Spinal cord (tissue), 10 donors: Measurements from ENCODE around the gene DNASE2B. TPM values are rescaled to one million over a fixed set of nuclear protein-coding genes. Genes with fewer than 3 reads are reported as not detected.

Source experiments
- DNase-seq, 6 donors: peaks; one replicate each; pipeline versions ENCODE4 v3.0.0 to v3.0.0-alpha.2; 2013 to 2015; ENCODE audit warnings: low spot score in 6 of 6, low read depth in 4 of 6
- H3K27ac ChIP-seq: one replicate; pipeline ENCODE4 v1.5.1; 2013; ENCODE audit warnings: low read depth, low read length, control low read depth
- H3K27me3 ChIP-seq: one replicate; pipeline ENCODE4 v1.6.1; 2013; ENCODE audit warnings: low read length; ENCODE audit not compliant: control insufficient read depth, insufficient read depth
- H3K36me3 ChIP-seq: one replicate; pipeline ENCODE4 v1.6.1; 2013; ENCODE audit warnings: low read length; ENCODE audit not compliant: control insufficient read depth, insufficient read depth
- H3K4me1 ChIP-seq: one replicate; pipeline ENCODE4 v1.6.1; 2013; ENCODE audit warnings: low read length; ENCODE audit not compliant: control insufficient read depth, insufficient read depth
- H3K4me3 ChIP-seq: one replicate; pipeline ENCODE4 v1.5.1; 2013; ENCODE audit warnings: low read depth, low read length, control low read depth
- H3K9me3 ChIP-seq: one replicate; pipeline ENCODE4 v1.6.1; 2013; ENCODE audit warnings: low read length; ENCODE audit not compliant: control insufficient read depth, insufficient read depth
- WGBS: methylation state at CpG from one replicate; pipeline ENCODE4 v1.1.5; 2013; ENCODE audit warnings: missing lambda C conversion rate; ENCODE audit not compliant: insufficient coverage; 5-methylcytosine and 5-hydroxymethylcytosine counted together
- polyA plus RNA-seq, 2 donors: library from polyadenylated mRNA; unstranded; fragments of 120-200 nt; gene quantifications; one replicate each; pipeline ENCODE4 v1.2.1, GENCODE V29; 2013; ENCODE audit not compliant: insufficient read length in 2 of 2
- total RNA-seq, 2 donors: library from RNA; depleted of rRNA in 1 of 2; stranded (reverse); fragments of 120-200 nt in 1 of 2; fragments of >200 nt in 1 of 2; gene quantifications; one replicate each; pipeline versions ENCODE4 v1.2.3 to v1.2.4, GENCODE V29; 2013 to 2014
- donor health status: healthy.

DNASE2B gene
- total and polyA plus RNA-seq, 4 donors = 0.17 to 0.68 (median 0.22) TPM; not detected in 1

- Histone ChIP-seq H3K4me3 (no peak overlapping the region), H3K27me3 (no peaks in the 10 kb centered on the region), H3K9me3 (no peaks in the 10 kb centered on the region), H3K27ac (no peak overlapping the region), H3K36me3 (no peaks in the 10 kb centered on the region), H3K4me1 (no peaks in the 10 kb centered on the region)
- DNase-seq = peak in 1 of 6 donors; percentile 44
- WGBS = 40% methylated on average over 1 of the region's 1 CpG
Observed at GRCh38 chr1:84385347-84385746, 12.9 kb upstream of the DNASE2B start.

DNA sequence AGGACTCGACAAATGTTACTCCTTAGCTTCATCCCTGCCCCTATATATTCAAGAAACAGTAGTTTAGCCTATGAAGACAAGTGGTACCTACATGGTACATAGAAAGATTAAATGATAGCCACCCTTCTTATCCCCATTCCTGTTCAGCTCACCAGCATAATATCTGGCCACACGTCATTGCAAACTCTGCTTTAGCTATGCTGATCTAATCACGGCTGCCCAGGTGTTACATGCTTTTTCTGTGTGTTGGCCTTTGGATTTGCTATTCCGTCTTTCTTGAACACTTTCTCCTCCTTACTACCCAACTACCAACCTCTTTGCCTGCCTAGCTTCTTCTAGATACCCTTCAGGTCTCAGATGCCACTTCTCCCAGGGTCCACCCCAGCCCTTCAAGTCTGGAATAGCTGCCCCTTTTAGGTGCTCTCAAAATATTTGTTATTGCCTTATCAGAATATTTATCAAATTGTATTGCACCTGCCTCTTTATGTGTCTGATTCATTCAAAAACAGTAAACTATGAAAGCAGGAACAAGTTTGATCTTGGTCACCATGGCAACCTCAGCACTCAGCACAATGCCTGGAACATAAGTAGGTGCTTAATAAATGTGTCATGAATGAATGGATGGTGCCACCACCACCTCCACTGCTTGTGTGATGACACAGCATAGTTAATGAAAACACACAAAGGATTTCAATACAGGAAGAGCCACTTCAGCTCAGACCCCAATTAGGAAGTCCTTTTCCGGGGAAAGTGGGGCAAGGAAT is 11.4 kb upstream of the DNASE2B start:
- Histone ChIP-seq H3K36me3 (no peaks in the 10 kb centered on the region), H3K27me3 (no peaks in the 10 kb centered on the region), H3K9me3 (no peaks in the 10 kb centered on the region), H3K4me3 (no peak overlapping the region), H3K4me1 (no peaks in the 10 kb centered on the region), H3K27ac (no peak overlapping the region)
- DNase-seq = no peak
- 88% methylated on average over 2 of the region's 5 CpGs for WGBS

DNA sequence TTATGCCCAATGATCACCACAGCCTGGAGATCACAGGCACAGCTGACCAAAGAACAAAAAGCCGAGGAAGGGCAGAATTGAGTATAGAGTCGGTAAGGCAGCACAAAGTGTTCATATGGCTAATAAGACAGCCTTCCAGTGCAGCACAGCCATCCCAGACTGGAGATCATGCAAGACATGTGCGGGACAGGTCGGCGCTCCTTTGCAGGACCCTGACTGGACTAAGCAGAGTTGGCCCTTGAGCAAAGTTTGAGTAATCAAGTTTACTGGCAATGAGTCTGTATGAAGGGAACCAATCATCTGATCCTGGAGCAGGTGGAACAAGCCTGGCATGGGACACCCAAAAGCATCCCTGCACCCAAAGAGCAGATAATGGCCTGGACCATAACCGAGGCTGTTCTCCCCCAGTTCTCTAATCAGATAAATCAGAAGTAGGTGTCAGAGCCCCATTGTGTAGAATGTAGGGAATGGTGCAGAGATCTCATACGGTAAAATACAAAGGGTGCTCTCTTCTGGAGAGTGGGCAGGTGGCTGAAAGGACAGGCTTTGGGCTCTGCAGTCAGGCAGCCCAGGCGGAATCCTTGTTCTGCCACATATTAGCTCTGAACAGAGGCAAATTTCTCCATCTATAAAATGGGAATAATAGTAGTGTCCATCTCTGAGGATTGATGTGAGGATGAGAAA is 10.7 kb upstream of the DNASE2B start:
- Histone ChIP-seq H3K4me3 (no peak overlapping the region), H3K36me3 (no peaks in the 10 kb centered on the region), H3K27ac (no peak overlapping the region), H3K27me3 (no peaks in the 10 kb centered on the region), H3K9me3 (no peaks in the 10 kb centered on the region), H3K4me1 (no peaks in the 10 kb centered on the region)
- 77% methylated on average over 5 of the region's 8 CpGs for WGBS
- DNase-seq = no peak

DNA sequence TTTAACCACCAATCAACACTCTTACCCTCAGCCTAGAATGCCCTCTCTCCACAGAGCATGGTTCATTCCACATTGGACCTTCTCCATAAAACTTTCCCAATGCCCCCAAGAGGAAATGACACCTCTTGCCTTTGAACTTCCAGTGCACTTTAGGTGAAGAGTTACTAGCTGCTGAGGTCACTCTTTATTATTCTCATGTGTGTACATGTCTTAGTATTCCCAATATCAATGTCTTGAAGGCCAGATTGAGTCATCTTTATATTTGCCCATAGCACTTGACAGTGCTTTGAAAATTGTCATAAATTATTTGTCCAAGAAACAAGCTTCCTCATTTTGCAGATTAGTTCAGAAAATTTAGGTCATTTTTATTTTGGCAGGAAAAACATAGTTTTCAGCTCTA is 8.1 kb upstream of the DNASE2B start:
- no peaks in the 10 kb centered on the region for H3K27me3 ChIP-seq
- no peak overlapping the region for H3K27ac ChIP-seq
- H3K4me1 ChIP-seq = no peaks in the 10 kb centered on the region
- H3K9me3 ChIP-seq = no peaks in the 10 kb centered on the region
- no peak for DNase-seq
- no peaks in the 10 kb centered on the region for H3K36me3 ChIP-seq
- H3K4me3 ChIP-seq = no peak overlapping the region

DNA sequence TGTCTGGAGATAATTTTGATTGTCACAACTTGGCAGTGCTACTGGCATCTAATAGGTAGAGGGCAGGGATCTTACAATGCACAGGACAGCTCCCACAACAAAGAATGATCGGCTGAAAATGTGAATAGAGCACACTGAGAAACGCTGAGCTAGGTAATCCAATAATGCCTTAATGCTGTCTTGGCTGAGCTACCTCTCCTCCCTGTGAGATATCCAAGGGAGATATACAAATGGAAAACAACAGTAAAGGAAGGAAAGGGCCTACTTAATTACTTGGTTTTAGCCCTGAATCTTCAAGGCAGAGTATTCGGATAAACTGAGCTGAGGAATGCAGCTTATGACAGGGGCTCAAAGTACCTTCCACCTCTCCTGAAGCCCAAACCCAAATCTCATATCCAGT is 2.9 kb downstream of the DNASE2B start:
- no peak overlapping the region for H3K27ac ChIP-seq
- no peak overlapping the region for H3K4me3 ChIP-seq
- WGBS = 60% methylated on average over 1 of the region's 3 CpGs
- no peaks in the 10 kb centered on the region for H3K27me3 ChIP-seq
- DNase-seq = no peak
- H3K36me3 ChIP-seq = no peaks in the 10 kb centered on the region
- H3K4me1 ChIP-seq = no peaks in the 10 kb centered on the region
- H3K9me3 ChIP-seq = no peaks in the 10 kb centered on the region

DNA sequence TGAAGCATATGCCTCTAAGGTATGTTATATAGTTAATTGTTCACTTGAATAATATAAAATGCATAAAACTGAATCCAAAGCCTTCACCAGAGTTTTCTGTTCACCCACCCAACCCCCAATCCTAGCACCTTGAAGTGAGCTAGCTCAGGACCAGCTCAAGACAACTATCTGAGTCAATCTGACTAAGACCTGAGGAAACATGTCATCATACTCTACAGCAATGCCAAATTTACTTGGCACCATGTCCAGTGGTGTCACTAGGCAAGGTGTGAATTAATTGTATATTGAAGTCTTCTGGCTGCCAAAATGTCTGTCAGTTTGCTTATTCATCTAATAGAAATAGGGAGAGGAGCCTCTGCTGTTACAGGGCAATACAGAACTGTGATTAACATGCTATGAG is 3.8 kb downstream of the DNASE2B start:
- no peaks in the 10 kb centered on the region for H3K4me1 ChIP-seq
- no peaks in the 10 kb centered on the region for H3K27me3 ChIP-seq
- H3K36me3 ChIP-seq = no peaks in the 10 kb centered on the region
- DNase-seq = peak in 1 of 6 donors; percentile 4
- no peak overlapping the region for H3K27ac ChIP-seq
- H3K4me3 ChIP-seq = no peak overlapping the region
- H3K9me3 ChIP-seq = no peaks in the 10 kb centered on the region

- no peaks in the 10 kb centered on the region for H3K36me3 ChIP-seq
- H3K4me1 ChIP-seq = no peaks in the 10 kb centered on the region
- no peak for DNase-seq
- no peak overlapping the region for H3K27ac ChIP-seq
- no peaks in the 10 kb centered on the region for H3K9me3 ChIP-seq
- no peaks in the 10 kb centered on the region for H3K27me3 ChIP-seq
- no peak overlapping the region for H3K4me3 ChIP-seq
Observed at GRCh38 chr1:84402501-84402900, 4.2 kb downstream of the DNASE2B start.

DNA sequence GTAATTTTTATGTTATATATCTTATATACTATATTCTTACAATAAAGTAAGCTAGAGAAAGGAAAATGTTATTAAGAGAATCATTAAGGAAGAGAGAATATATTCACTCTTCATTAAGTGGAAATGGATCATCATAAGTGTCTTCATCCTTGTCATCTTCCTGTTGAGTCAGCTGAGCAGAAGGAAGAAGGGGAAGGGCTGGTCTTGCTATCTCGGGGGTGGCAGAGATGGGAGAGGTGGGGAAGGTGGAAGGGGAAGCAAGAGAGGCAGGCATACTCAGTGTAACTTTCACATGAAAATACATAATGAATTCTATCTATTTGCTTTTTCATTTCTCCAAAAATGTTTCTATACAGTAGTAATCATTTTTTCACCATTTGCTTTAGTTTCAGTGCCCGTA is 5.1 kb downstream of the DNASE2B start:
- Histone ChIP-seq H3K9me3 (no peaks in the 10 kb centered on the region), H3K27ac (no peak overlapping the region), H3K27me3 (no peaks in the 10 kb centered on the region), H3K4me1 (no peaks in the 10 kb centered on the region), H3K4me3 (no peak overlapping the region), H3K36me3 (no peaks in the 10 kb centered on the region)
- no CpG with 5 or more reads among the region's 2 CpGs for WGBS
- DNase-seq = no peak

DNA sequence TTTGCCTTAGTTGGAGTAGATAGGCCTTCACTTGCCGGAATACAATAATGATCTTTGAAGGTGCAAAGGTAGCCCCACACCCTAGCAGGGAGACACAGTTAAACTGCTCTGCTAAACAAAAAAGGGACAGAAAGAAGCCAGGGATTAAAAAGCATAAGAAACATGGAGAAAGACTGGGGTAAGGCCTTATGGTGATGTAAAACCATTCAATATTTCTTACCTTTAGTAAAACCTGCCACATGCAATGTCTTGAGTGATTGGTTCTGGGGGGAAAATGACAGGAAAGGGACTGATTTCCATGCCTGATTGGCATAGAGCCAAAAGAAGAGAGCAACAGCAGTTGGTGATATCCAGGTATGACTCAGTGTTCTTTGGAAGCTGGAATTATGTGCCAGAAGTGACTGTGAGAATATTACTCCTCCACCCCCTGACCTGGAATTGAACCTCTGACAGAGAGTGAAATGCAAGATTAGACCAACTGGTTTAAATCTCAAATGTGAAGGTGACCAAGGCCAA is 8.1 kb downstream of the DNASE2B start:
- DNase-seq = no peak

DNA sequence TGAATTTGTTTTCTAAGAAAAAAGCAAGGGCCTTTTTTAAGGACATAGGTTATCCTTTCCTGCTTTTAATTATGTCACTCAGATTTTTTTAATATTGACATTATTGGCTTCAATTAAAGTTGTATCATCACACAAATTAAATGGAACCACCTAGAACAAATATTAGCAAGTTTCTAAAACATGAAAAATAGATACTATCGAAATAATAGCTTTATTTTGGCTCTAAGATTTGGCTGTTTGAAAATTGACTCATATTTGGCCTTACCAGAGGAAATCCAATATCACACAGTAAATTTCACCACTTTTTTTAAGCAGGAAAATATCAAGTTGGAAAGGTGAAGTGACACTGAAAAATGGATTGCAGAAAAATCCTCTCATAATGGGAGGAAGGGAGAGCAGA is 9.2 kb downstream of the DNASE2B start:
- Histone ChIP-seq H3K4me1 (no peaks in the 10 kb centered on the region), H3K4me3 (no peak overlapping the region), H3K27me3 (no peaks in the 10 kb centered on the region), H3K36me3 (no peaks in the 10 kb centered on the region), H3K9me3 (no peaks in the 10 kb centered on the region), H3K27ac (no peak overlapping the region)
- WGBS = no CpG with 5 or more reads among the region's 1 CpG
- no peak for DNase-seq

More for the DNA sequence above, 8.1 kb downstream of the DNASE2B start:
- no peaks in the 10 kb centered on the region for H3K27me3 ChIP-seq
- H3K9me3 ChIP-seq = no peaks in the 10 kb centered on the region
- H3K4me3 ChIP-seq = no peak overlapping the region
- no peaks in the 10 kb centered on the region for H3K36me3 ChIP-seq
- WGBS = no CpG with 5 or more reads among the region's 1 CpG
- no peak overlapping the region for H3K27ac ChIP-seq
- H3K4me1 ChIP-seq = no peaks in the 10 kb centered on the region
